IPS-18c (cell line): ENCODE measurements around the gene ACSF3.
"Not testable (repeated sequence)": the region's sequence is repeated elsewhere in the genome, so short reads cannot be mapped to it uniquely, and the experiment has no call there.

Source experiments
- H3K4me3 ChIP-seq: 2 replicates; pipeline ENCODE4 v1.7.0; 2013; ENCODE audit warnings: low read depth, mild to moderate bottlenecking, low read length, moderate library complexity; ENCODE audit not compliant: insufficient read depth
- H3K9me3 ChIP-seq: one replicate; pipeline ENCODE4 v1.6.1; 2013; ENCODE audit warnings: mild to moderate bottlenecking, low read length, moderate library complexity; ENCODE audit not compliant: control insufficient read depth, insufficient read depth

Gene ACSF3

GRCh38 chr16:89155184-89155679 is 61.6 kb downstream of the ACSF3 start:
- H3K4me3 ChIP-seq = no peak overlapping the region
- H3K9me3 ChIP-seq = no peaks in the 10 kb centered on the region

DNA sequence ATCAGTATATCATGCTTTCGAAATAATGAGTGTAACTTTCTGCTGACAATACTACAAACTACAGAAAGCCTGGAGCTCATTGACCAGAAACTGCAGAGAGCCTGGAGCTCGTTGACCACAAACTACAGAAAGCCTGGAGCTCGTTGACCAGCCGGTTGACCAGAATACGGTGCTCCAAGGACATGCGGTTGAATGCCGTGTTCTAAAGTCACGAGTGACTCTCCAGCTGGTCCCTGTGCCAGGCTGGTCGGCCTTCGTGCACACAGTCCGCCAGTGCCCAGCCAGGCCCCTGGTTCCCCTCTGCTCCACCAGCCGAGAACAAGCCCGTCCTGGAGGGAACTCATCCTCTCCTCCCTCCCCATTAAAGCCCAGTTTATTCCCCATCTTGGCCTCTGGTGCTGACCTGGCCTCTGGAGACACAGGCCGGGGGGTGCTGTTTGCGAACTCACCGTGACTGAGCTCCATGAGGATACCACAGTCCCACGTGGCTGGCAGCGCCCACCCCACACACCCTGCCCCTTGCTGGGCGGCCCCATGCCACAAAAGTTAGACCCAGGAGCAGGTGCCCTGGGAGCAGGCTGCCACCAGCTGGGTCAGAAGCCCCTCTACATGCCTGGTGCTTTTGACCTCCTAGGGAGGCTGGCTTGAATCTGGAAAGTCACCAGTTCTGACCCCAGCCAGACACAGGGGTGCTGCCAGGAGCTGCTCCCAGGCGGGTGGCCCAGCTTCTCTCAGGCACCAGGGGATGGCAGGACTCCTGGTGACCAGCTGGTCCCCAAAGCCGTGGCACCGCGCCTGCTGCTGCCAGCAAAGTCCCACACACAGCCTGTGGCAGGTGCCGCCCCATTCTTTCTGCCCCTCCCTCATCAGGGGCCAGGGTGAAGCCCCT is 62.4 kb downstream of the ACSF3 start:
- Histone ChIP-seq H3K9me3 (no peaks in the 10 kb centered on the region), H3K4me3 (no peak overlapping the region)

GRCh38 chr16:89156740-89157645 is 63.3 kb downstream of the ACSF3 start:
- no peak overlapping the region for H3K4me3 ChIP-seq
- no peaks in the 10 kb centered on the region for H3K9me3 ChIP-seq

- Histone ChIP-seq H3K4me3 (no peak overlapping the region), H3K9me3 (no peaks in the 10 kb centered on the region)
Observed at GRCh38 chr16:89157778-89158177, 64.1 kb downstream of the ACSF3 start.

- H3K9me3 ChIP-seq = no peaks in the 10 kb centered on the region
- H3K4me3 ChIP-seq = no peak overlapping the region
Observed at GRCh38 chr16:89159066-89159849, 65.6 kb downstream of the ACSF3 start.

DNA sequence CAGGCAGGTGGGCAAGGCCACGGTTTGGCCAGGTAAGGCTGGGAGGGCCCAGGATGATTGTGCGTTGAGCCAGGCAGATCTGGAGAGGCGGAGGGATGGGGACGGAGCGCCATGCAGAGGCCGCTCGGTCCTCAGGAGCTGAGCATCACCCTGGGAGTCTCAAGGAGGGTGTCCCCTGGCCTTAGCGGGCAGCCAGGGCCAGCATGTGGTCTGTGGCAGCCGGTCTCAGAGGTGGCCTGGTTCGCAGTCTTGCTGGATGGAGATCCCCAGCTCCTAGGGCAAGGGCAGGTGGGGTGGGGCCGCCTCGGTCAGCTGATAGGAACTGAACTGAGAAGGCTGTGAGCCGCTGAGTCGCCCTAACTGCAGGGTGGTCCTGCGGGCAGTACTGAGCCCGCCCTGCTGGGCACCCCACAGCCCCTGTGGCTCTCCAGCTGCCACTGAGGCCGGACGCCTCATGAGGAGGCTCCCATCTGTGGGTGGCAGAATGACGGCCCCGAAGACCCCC is 66.2 kb downstream of the ACSF3 start:
- Histone ChIP-seq H3K4me3 (no peak overlapping the region), H3K9me3 (no peaks in the 10 kb centered on the region)

DNA sequence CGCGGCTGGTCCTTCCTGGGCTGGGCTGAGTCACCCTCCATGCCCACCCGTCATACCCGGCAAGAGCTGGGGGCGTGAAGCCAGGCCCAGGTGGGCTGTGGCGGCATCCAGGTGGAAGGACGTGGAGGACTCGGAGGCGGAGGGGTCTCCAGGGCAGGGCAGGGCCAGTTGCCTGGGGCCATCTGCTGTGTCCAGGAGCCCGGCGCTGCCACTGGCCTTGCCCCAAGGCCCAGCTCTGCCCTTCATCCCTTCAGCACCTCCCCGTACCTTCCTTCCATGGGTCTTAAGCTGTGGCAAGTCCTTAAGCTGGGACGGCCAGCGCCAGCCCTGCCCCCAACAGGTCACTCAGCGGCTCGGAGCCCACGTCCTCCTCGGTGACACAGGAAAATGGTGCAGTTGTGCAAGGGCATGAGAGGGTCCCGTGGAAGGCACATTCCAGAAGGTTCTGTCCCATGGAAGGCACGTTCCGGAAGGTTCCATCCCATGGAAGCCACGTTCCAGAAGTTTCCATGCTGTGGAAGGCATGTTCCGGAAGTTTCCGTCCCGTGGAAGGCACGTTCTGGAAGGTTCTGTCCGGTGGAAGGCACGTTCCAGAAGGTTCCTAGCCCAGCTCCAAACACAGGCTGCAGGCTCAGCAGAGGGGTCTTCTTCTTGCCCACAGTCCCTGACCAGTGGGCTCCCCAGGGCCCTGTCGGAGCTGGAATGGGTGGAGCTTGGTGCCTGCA is 67.5 kb downstream of the ACSF3 start:
- Histone ChIP-seq H3K9me3 (no peaks in the 10 kb centered on the region), H3K4me3 (no peak overlapping the region)

DNA sequence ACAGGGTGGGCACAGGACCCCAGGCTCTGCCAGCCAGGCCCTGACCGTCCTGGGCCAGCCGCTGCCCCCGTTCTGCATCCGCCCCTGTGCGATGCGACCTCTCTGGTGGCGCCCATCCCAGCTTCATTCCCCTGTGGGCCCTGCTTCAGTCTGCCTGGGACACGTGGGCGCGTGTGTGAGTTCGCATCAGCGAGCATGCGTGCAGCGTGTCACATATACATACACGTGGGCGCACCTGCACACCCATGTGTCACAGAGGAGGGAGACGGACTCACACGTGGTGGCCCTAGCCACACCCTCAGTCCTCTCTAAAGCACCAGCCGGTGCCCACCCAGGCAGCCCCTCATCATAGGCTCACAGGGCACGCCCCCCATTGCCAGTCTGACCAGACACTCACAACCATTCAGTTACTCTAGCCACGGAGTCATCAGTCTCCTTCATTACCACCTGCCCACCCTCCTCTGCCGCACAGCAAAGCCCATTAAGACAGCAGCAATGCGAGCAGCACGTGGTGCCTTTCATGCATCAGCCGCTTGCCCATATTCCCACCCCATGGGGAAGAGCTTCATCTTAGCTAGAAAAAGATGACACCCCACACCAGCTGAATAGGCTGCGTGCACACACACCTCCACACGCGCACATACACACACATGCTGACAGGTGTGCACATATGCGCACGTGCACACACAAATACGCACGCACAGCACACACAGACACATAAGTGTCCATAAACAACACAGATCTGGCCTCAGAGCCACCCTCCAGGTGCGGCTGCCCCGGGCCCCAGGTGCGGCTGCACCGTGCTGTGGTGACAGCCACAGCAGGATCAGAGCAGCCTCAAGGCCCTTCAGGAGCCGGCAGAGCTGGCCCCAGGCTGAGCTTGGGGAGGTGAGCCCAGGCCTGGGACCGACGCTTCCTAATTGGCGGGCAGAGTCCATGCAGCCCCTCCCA is 68.4 kb downstream of the ACSF3 start:
- H3K9me3 ChIP-seq = no peaks in the 10 kb centered on the region
- H3K4me3 ChIP-seq = no peak overlapping the region

DNA sequence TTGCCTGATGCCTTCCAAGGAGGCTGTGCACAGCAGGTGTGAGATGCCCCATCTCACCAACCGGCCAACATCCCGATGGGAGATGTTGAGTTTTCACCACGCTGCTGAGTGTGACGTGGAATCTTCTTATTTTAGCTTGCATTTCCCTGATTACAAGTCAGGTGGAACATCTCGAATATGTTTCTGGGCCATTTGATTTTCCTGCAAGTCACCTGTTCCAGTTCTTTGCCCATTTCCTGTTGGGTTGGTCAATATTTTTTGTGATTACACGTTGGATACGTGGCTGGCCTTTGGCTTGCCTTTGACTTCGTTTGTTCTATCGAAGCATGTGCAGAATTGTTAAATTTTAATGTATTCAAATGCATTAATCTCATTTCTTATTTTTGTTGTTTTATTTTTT is 69.6 kb downstream of the ACSF3 start:
- Histone ChIP-seq H3K9me3 (no peaks in the 10 kb centered on the region), H3K4me3 (no peak overlapping the region)

DNA sequence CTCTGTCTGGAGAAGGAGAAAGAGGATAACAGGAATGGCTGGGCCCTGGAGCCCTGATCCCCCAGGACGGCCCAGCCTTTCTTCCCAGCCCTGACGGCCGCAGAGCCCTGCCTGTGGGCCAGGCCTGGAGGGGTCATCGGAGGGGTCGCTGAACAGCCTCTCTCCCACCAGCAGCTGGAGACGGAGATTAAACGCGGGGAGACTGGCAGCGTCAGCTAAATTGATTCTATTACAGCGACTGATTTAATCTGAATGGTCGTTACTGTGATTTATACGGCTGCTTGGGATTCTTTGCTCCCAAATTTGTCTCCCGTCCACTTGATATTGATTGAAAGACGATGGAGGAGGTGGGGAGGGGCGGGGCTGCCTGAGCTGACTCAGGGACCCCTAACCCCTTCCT is 70.8 kb downstream of the ACSF3 start:
- no peaks in the 10 kb centered on the region for H3K9me3 ChIP-seq
- no peak overlapping the region for H3K4me3 ChIP-seq

- H3K4me3 ChIP-seq = no peak overlapping the region
- H3K9me3 ChIP-seq = no peaks in the 10 kb centered on the region
Observed at GRCh38 chr16:89164847-89165680, 71.4 kb downstream of the ACSF3 start.

GRCh38 chr16:89165681-89165979 is 72.0 kb downstream of the ACSF3 start:
- not testable (repeated sequence) for H3K4me3 ChIP-seq, H3K9me3 ChIP-seq

- no peak overlapping the region for H3K4me3 ChIP-seq
- H3K9me3 ChIP-seq = peaks cover 2% of the 10 kb centered on the region
Observed at GRCh38 chr16:89166696-89167424, 73.2 kb downstream of the ACSF3 start.

DNA sequence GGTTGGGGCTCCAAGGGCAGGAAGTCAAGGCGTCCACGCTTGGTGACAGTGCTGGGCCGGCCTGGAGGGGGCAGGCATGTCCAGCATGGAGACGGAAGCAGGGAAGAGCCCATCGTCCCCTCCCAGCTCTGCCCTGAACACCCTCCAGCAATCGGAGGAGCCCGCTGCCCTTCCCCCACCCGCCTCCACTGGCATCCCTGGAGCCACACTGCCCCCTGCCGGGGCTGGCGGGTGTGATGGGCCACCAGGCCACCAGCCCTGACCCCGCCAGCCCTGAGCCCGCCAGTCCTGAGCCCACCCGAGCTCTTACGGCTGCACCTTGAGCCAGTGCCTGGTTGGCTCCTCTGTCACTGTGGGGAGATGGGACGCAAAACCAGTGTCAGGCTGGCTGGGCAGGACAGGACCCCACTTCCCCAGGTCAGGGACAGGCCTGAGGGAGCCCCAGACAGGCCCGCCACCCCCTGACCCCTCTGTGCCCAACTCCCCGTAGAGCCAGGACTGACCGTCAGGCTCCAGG is 73.8 kb downstream of the ACSF3 start:
- H3K9me3 ChIP-seq = peaks cover 2% of the 10 kb centered on the region

More for the DNA sequence above, 73.8 kb downstream of the ACSF3 start:
- H3K4me3 ChIP-seq = no peak overlapping the region
